Peyer's patch (tissue), 4 donors: ENCODE measurements around the gene DDX19B. TPM values are rescaled to one million over a fixed set of nuclear protein-coding genes. Genes with fewer than 3 reads are reported as not detected.
"Not testable (repeated sequence)": the region's sequence is repeated elsewhere in the genome, so short reads cannot be mapped to it uniquely, and the experiment has no call there.

Experiments
- DNase-seq, 3 donors: peaks; one replicate each; pipeline ENCODE4 v3.0.0-alpha.2; 2017 to 2019
- H3K27ac ChIP-seq, 4 donors: fragments of 200-600 bp; sonication (generic); one replicate each; pipeline ENCODE4 v1.5.1; 2016 to 2019
- H3K27me3 ChIP-seq, 2 donors: fragments of 200-600 bp; sonication (generic); one replicate each; pipeline ENCODE4 v1.5.1; 2019
- H3K36me3 ChIP-seq, 3 donors: fragments of 200-600 bp; sonication (generic); one replicate each; pipeline ENCODE4 v1.5.1; 2016 to 2019
- H3K4me1 ChIP-seq, 4 donors: fragments of 200-600 bp; sonication (generic); one replicate each; pipeline ENCODE4 v1.5.1; 2016 to 2019
- H3K4me3 ChIP-seq, 4 donors: fragments of 200-600 bp; sonication (generic); 1 replicate in 3 of 4; 2 replicates in 1 of 4; pipeline ENCODE4 v1.5.1; 2016 to 2019; ENCODE audit warnings: mild to moderate bottlenecking in 1 of 4
- H3K9me3 ChIP-seq, 4 donors: fragments of 200-600 bp; sonication (generic); one replicate each; pipeline ENCODE4 v1.5.1; 2016 to 2019; ENCODE audit warnings: mild to moderate bottlenecking in 1 of 4
- CTCF ChIP-seq, 6 experiments: fragments of 450-650 bp in 4 of 6; fragments of 200-600 bp in 2 of 6; sonication (generic) in 1 of 6; IDR thresholded peaks; one replicate each; pipeline ENCODE4 v1.5.1; 2017 to 2019; ENCODE audit warnings: antibody characterized with exemption in 6 of 6, mild to moderate bottlenecking in 3 of 6, moderate library complexity in 1 of 6
- POLR2A ChIP-seq, 2 donors: fragments of 450-650 bp; IDR thresholded peaks; one replicate each; pipeline ENCODE4 v1.5.1; 2017; ENCODE audit warnings: antibody characterized with exemption in 2 of 2, mild to moderate bottlenecking in 2 of 2, moderate library complexity in 2 of 2
- total RNA-seq, 4 donors: library from RNA; depleted of rRNA; stranded (reverse); fragments of >200 nt; gene quantifications; one replicate each; pipeline ENCODE4 v1.1.0, GENCODE V29; 2016

DDX19B gene
- total RNA-seq, 4 donors from 2014 or later = 26.2 to 53.4 (median 42.1) TPM

- H3K9me3 ChIP-seq = no peaks in the 10 kb centered on the region
- H3K36me3 ChIP-seq = peaks cover 0 to 96% (median 3%) of the 10 kb centered on the region in 3 donors
- no peaks in the 10 kb centered on the region for H3K4me1 ChIP-seq
- no peak for DNase-seq
- H3K27ac ChIP-seq = no peak overlapping the region
- H3K27me3 ChIP-seq = no peaks in the 10 kb centered on the region
- TF ChIP-seq POLR2A (IDR thresholded peaks at IDR 0.05) (no peak), CTCF (IDR thresholded peaks at IDR 0.05) (no peak)
- H3K4me3 ChIP-seq = no peak overlapping the region
These were observed 40.9 kb upstream of the DDX19B start for GRCh38 chr16:70258065-70258464.

GRCh38 chr16:70258946-70259345 is 40.0 kb upstream of the DDX19B start:
- no peak for TF ChIP-seq CTCF (IDR thresholded peaks at IDR 0.05)
- no peak for TF ChIP-seq POLR2A (IDR thresholded peaks at IDR 0.05)
- Histone ChIP-seq H3K9me3 (no peaks in the 10 kb centered on the region), H3K4me1 (no peaks in the 10 kb centered on the region), H3K27me3 (no peaks in the 10 kb centered on the region), H3K4me3 (no peak overlapping the region), H3K36me3 (peaks cover 0 to 97% (median 3%) of the 10 kb centered on the region in 3 donors), H3K27ac (no peak overlapping the region)
- no peak for DNase-seq

- not testable (repeated sequence) for H3K4me1 ChIP-seq, H3K27me3 ChIP-seq, H3K27ac ChIP-seq, H3K4me3 ChIP-seq, H3K9me3 ChIP-seq
- peaks cover 0 to 98% (median 3%) of the 10 kb centered on the region in 3 donors for H3K36me3 ChIP-seq
- peak in 1 of 3 donors; percentile 14 for DNase-seq
These were observed 39.1 kb upstream of the DDX19B start for GRCh38 chr16:70259903-70260302.

- Histone ChIP-seq H3K27ac (no peak overlapping the region), H3K27me3 (no peaks in the 10 kb centered on the region), H3K36me3 (peaks cover 0 to 96% (median 0%) of the 10 kb centered on the region in 3 donors), H3K4me1 (no peaks in the 10 kb centered on the region), H3K4me3 (no peak overlapping the region), H3K9me3 (no peaks in the 10 kb centered on the region)
- TF ChIP-seq CTCF (IDR thresholded peaks at IDR 0.05) (peak in 4 of 6 experiments; percentile 42 to 71 (median 62)), POLR2A (IDR thresholded peaks at IDR 0.05) (no peak)
- DNase-seq = peak in 2 of 3 donors; percentile 51 to 63
These were observed 31.5 kb upstream of the DDX19B start for GRCh38 chr16:70267516-70267915.

GRCh38 chr16:70267922-70268321 is 31.1 kb upstream of the DDX19B start:
- H3K9me3 ChIP-seq, H3K4me3 ChIP-seq, H3K27ac ChIP-seq, H3K4me1 ChIP-seq, DNase-seq, H3K27me3 ChIP-seq: not testable (repeated sequence)
- H3K36me3 ChIP-seq = peaks cover 0 to 96% (median 0%) of the 10 kb centered on the region in 3 donors

- Histone ChIP-seq H3K27me3 (no peaks in the 10 kb centered on the region), H3K27ac (no peak overlapping the region), H3K9me3 (no peaks in the 10 kb centered on the region), H3K4me1 (no peaks in the 10 kb centered on the region), H3K4me3 (no peak overlapping the region), H3K36me3 (peaks cover 0 to 94% (median 0%) of the 10 kb centered on the region in 3 donors)
- no peak for TF ChIP-seq CTCF (IDR thresholded peaks at IDR 0.05)
- TF ChIP-seq POLR2A (IDR thresholded peaks at IDR 0.05) = no peak
- no peak for DNase-seq
These were observed 29.5 kb upstream of the DDX19B start for GRCh38 chr16:70269471-70269870.

- TF ChIP-seq CTCF (IDR thresholded peaks at IDR 0.05) (no peak), POLR2A (IDR thresholded peaks at IDR 0.05) (no peak)
These were observed 28.8 kb upstream of the DDX19B start for GRCh38 chr16:70270176-70270575.

More at GRCh38 chr16:70270176-70270575, 28.8 kb upstream of the DDX19B start:
- H3K4me1 ChIP-seq = no peaks in the 10 kb centered on the region
- no peaks in the 10 kb centered on the region for H3K27me3 ChIP-seq
- no peak overlapping the region for H3K4me3 ChIP-seq
- H3K36me3 ChIP-seq = peaks cover 0 to 94% (median 0%) of the 10 kb centered on the region in 3 donors
- no peaks in the 10 kb centered on the region for H3K9me3 ChIP-seq
- no peak for DNase-seq
- H3K27ac ChIP-seq = no peak overlapping the region
